HG03135 (cell line): Measurements from ENCODE around the gene TMPRSS9.

Experiments used
- ATAC-seq: cut with Tn5 transposase; IDR thresholded peaks from one replicate; pipeline ENCODE4 v1.9.1; 2021; ENCODE audit warnings: mild to moderate bottlenecking, moderate library complexity; ENCODE audit not compliant: unreplicated experiment

The TMPRSS9 gene

DNA sequence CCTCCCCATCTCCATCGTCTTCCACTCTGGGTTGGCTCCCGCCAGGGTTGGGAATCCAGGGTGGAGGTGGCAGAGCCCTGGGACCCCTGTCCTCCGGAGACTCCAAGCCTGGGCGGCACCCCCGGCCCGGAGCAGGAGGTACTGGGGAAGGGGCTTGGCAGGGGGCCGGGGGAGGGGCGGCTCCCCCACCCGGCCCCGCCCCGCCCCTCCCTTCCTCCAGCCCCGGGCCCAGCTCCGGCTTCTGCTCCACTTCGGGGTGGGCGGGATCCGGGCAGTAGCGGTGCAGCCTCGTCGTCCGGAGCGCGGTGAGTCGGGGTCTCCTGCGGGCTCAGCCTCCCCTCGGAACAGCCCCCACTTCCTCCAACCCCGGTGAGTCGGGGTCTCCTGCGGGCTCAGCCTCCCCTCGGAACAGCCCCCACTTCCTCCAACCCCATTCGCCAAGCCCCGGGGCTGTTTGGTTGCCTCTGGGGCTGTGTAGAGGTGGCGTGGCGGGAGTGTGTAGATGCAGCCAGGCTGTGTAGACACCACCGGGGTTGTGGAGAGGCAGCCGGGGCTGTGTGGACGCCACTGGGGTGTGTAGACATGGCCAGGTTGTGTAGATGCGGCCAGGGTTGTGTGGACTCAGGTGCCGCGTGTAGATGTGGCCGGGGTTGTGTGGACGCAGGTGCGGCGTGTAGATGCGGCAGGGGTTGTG lies at the start of gene TMPRSS9:
TSS of gene TMPRSS9 (plus strand) at position 274 of the 694 bp plus-strand sequence. CDS start 29,521 bp downstream, outside the sequence.
- ATAC-seq: no peak

DNA sequence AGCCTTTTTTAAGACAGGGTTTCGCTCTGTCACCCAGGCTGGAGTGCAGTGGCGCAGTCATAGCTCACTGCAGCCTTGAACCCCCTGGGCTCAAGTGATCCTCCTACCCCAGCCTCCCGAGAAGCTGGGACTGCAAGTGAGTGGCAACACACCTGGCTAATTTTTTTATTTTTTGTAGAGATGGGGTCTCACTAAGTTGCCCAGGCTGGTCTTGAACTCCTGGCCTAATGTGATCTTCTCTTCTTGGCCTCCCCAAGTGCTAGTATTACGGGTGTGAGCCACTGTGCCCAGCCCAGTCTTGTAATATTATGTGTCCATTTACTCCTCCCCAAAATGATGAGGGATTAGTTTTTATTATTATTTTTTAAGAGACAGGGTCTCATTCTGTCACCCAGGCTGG lies 49.0 kb upstream of the TMPRSS9 start:
- no peak for ATAC-seq

- ATAC-seq: no peak
Observed at GRCh38 chr19:2312820-2313501, 47.1 kb upstream of the TMPRSS9 start.

GRCh38 chr19:2315121-2315817 lies 44.8 kb upstream of the TMPRSS9 start:
- no peak for ATAC-seq

DNA sequence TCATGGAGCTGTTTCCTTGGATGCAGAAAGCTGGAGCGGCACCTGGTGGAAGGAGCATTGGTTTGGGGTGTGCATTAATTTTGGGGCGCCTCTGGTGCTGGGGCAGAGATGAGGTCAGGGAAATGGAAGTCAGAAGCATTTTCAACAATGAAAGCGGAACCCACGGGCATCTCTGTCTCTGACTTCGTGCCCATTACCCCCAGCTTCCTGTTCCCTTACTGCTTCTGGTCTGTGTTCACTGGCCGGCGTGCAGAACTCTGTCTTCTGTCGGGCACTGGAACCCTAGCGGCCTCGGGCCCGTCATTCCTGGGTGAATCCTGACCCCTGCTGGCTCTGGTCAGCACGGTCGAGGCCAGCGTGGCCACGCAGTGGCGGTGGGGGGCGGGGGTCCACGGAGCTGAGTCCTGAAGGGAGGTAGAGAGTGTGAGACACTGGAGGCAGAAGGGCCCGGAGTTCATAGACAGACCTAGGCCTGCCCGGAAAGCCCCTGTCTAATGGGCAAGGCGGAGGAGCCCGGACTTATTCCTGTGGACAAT lies 44.2 kb upstream of the TMPRSS9 start:
- no peak for ATAC-seq

DNA sequence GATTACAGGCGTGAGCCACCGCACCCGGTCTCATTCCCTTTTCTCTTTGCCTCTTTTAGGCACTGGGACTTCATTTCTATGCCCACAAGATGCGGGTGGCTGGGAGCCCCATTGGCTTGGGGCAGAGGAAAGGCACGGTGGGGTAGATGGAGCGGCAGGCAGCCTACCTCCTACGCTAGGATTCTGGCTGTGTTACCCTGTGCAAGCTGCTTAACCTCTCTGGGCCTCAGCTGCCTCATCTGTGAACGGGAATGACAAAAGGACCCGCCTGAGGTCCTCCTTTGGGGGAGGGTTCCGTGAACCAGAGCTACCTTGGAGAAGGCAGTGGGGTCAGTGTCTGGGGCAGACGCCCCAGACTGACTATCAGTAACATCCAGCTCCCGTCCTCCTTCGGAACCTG lies 42.8 kb upstream of the TMPRSS9 start:
- no peak for ATAC-seq

- no peak for ATAC-seq
Observed at GRCh38 chr19:2317756-2318155, 42.3 kb upstream of the TMPRSS9 start.

DNA sequence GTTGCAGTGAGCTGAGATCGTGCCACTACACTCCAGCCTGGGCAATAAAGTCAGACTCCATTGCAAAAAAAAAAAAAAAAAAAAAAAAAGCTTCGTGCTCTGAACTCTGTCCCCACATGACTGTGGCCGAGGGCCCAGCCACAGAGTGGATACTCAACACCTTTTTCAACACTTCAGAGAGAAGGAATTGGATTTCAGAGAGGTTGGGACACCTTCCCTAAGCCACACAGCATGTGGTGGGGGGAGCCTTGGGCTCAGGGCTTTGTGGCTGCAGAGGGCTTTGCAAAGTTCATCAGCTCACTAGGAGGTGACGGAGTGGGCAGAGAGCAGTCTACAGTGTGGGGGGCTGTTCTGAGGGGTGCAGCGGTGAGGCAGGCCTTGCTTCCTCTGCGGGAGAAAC lies 41.1 kb upstream of the TMPRSS9 start:
- no peak for ATAC-seq

GRCh38 chr19:2319551-2319950 lies 40.5 kb upstream of the TMPRSS9 start:
- no peak for ATAC-seq

DNA sequence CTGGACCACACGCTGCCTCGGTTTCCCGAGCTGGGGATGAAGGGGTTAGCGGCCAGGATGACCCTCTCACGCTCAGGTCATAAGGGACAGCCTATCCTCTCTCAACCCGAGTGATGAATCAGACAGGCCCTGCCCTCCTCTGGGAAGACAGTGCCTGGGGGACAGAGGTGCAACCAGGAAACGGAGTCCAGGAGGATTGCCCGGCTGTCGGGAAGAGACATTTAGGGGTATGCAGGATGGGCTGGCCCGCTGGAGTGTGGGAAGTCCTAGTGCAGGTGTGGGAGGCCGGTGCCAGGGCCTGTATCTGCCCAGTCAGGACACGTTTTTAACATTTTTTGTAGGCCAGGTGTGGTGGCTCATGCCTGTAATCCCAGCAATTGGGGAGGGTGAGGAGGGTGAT lies 40.0 kb upstream of the TMPRSS9 start:
- no peak for ATAC-seq

- no peak for ATAC-seq
Observed at GRCh38 chr19:2320939-2321338, 39.1 kb upstream of the TMPRSS9 start.

GRCh38 chr19:2321565-2322283 lies 38.3 kb upstream of the TMPRSS9 start:
- ATAC-seq: no peak

GRCh38 chr19:2323707-2324106 lies 36.4 kb upstream of the TMPRSS9 start:
- no peak for ATAC-seq

DNA sequence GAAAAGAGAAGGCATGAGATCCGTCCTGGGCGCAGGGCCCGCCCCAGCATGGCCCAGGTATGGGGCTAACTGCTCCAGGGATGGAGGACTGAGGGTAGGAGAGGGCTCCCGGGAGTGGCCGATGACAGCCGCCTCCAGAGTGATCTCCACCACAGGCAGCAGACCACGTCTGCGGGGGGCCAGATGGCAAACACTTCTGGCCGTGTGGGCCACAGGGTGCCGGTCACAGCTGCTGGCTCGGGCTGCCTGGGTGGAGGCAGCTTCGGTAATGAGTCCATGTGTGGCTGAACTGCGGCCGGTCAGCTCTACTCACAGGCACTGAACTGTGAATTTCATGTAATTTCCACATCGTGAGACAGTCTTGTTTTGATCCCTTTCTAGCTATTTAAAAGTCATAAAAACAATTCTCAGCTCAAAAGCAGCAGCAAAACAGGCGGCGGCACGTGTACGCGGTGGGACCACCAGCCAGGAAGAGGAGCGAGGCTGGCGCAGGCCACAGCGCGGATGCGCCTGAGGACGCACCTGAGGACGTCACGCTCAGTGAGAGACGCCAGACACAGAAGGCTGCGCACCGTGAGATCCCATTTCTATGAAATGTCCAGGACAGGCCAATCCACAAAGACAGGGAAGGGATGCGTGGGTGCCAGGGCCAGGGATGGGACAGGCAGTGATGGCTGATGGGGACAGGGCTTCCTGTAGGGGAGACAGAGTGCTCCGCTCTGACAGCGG lies 35.7 kb upstream of the TMPRSS9 start:
- ATAC-seq: no peak

DNA sequence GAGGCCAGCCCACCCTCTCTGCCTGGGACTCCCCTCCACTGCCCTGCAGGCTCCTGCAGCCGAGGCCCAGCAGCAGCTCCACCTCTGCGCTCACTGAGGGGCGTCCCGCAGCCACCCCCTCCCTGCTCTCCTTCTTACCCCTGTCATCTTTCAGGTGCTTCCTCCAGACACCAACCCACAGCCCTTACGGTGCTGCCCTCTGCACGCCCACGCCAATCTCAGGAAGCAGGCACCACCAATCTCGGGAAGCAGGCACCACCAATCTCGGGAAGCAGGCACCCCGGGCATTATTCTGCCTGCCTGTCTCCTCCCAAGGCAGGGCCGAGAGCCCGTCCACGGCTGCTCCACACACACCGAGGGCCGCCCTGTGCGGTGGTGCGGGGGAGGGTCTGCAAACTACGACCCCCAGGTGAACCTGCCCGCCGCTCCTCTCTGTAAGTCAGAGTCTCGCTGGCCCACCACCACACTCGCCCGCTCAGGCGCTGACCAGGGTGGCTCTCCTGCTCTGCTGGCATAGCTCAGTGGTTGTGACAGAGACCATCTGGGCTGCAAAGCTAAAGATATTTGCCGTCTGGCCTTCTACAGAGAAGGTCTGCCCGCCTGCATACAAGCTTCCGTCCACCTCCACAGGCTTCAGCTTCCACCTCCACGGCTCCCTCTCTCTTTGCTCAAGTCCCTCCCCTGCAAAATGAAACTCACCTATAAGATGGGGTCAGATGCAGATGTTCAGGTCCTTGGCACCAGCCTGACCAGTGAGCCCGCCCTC lies 34.6 kb upstream of the TMPRSS9 start:
- no peak for ATAC-seq

DNA sequence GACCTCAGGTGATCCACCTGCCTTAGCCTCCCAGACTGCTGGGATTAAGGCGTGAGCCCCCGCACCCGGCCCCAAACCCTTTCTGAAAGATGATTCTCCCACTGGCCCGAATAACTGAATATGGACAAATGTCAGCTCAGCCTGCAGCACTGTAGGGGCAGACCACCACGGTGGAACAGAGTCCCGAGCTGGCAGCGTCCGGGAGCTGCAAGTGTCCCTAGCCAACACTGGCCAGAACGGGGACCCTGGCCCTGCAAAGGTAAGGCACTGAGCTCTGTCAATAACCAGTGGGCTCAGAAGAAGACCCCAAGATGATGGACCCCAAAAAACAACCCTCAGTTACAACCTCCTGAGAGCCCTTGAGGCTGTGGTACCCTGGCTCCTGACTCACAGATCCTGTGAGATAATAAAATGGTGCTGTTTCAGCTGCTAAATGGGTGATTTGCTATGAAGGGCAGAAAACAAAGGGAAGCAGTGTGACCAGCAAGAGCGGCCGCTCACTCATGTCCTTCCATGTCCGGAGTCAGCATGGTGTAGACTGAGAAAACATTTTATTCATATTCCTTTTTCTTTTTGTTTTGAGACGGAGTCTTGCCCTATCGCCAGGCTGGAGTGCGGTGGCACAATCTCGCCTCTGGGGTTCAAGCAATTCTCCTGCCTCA lies 33.2 kb upstream of the TMPRSS9 start:
- ATAC-seq: no peak

DNA sequence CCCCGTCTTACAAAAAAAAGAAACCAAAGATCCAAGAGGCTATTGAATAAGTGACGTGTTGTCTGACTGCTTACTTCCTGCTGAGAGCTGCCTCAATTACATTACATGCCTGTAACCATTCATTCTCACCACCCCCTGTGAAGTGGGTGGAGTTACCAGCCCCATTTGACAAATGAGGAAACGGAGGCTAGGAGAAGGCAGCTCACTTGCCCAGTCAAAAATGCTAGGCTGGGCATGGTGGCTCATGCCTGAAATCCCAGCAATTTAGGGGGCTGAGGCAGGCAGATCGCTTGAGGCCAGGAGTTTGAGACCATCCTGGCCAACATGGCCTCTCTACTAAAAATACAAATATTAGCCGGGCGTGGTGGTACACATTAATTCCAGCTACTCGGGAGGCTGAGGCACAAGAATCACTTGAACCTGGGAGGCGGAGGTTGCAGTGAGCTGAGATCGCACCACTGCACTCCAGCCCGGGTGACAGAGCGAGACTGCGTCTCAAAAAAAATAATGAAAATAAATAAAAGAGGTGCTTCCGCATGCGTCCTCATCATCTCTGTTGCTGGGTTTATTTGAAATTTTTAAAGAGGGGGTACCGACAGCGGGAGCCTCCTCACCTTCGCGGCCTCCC lies 32.2 kb upstream of the TMPRSS9 start:
- ATAC-seq: no peak

DNA sequence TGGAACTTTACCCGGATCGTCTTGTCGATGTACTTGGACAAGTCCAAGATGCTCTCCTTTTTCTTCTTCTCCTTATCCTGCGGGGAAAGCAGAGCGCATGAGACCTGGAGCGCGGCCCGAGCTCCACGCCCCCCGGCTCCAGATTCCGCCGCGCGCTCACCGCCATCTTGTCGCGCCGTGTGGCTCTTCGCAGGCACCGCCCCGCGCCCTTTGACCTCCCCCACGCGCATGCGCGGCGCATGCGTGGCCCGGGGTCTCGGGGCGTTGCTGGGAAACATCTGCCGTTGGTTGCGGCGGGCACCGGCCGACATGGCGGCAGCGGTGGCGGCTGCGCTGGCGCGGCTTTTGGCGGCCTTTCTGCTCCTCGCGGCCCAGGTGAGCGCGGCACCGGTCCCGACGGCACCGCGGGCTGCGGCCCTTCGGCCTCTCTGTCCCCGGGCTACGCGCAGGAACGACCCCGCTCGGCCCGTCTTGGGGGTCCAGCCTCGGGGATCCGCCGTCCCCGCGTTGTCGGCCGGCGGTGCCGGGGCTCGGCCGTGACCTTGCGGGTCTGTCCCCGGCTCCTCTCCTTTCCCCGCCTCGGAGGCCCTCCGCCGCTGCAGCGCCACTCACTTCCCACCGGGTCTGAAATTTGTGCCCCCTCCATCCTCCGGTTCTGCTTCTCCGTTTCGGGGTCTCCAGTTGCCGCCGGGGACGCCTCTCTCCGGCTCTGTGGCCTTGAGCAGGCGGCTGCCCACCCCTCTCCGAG lies 31.5 kb upstream of the TMPRSS9 start, which contains the start of the genes LSM7 and SPPL2B:
TSS of gene LSM7 (minus strand) at position 186 of the 748 bp plus-strand sequence. CDS start at position 166, 20 bp downstream.
TSS of gene SPPL2B (plus strand) at position 284 of the 748 bp plus-strand sequence. CDS start at position 310, 26 bp downstream.
- ATAC-seq: peak; percentile 48
